Small intestine (tissue), 7 donors: ENCODE measurements around the gene SRI. TPM values are rescaled to one million over a fixed set of nuclear protein-coding genes. Genes with fewer than 3 reads are reported as not detected.
"Not testable (repeated sequence)": the region's sequence is repeated elsewhere in the genome, so short reads cannot be mapped to it uniquely, and the experiment has no call there.

ENCODE experiments used
- DNase-seq, 2 donors: peaks; one replicate each; pipeline versions ENCODE4 v3.0.0 to v3.0.0-alpha.2; 2013
- FAIRE-seq: peaks from 2 replicates; lab custom pipeline; 2012; peaks lifted over from hg19 to GRCh38; lab: Jason Lieb, UNC
- H3K27ac ChIP-seq, 3 donors: one replicate each; pipeline ENCODE4 v1.5.1; 2013; ENCODE audit warnings: low read length in 2 of 3, mild to moderate bottlenecking in 2 of 3, control low read depth in 1 of 3, inconsistent platforms in 1 of 3, low read depth in 1 of 3, moderate library complexity in 1 of 3
- H3K27me3 ChIP-seq, 3 donors: one replicate each; pipeline ENCODE4 v1.6.1; 2013; ENCODE audit warnings: low read length in 3 of 3, inconsistent platforms in 1 of 3; ENCODE audit not compliant: control insufficient read depth in 3 of 3, insufficient read depth in 3 of 3
- H3K36me3 ChIP-seq, 3 donors: one replicate each; pipeline ENCODE4 v1.6.1; 2013; ENCODE audit warnings: low read length in 3 of 3, inconsistent platforms in 1 of 3, low read depth in 1 of 3, mild to moderate bottlenecking in 1 of 3, moderate library complexity in 1 of 3; ENCODE audit not compliant: control insufficient read depth in 3 of 3, insufficient read depth in 2 of 3
- H3K4me1 ChIP-seq, 3 donors: one replicate each; pipeline ENCODE4 v1.6.1; 2013; ENCODE audit warnings: low read length in 2 of 3, inconsistent platforms in 1 of 3, low read depth in 1 of 3, mild to moderate bottlenecking in 1 of 3, moderate library complexity in 1 of 3; ENCODE audit not compliant: control insufficient read depth in 3 of 3, insufficient read depth in 2 of 3
- H3K4me3 ChIP-seq, 3 donors: one replicate each; pipeline ENCODE4 v1.5.1; 2013; ENCODE audit warnings: low read length in 3 of 3, control low read depth in 1 of 3, inconsistent platforms in 1 of 3, low read depth in 1 of 3, mild to moderate bottlenecking in 1 of 3, moderate library complexity in 1 of 3
- H3K9me3 ChIP-seq, 2 donors: one replicate each; pipeline ENCODE4 v1.6.1; 2013; ENCODE audit warnings: low read depth in 1 of 2, low read length in 1 of 2; ENCODE audit not compliant: control insufficient read depth in 2 of 2, insufficient read depth in 1 of 2
- WGBS, 3 donors: extraction: QIAGEN DNeasy Blood & Tissue Kit; methylation state at CpG; one replicate each; pipeline ENCODE4 v1.1.7; 2013; 5-methylcytosine and 5-hydroxymethylcytosine counted together
- polyA plus RNA-seq, 4 donors: library from polyadenylated mRNA; stranded (reverse) in 3 of 4; unstranded in 1 of 4; fragments of 200-250 nt in 3 of 4; fragments of 120-200 nt in 1 of 4; gene quantifications; one replicate each; pipeline versions ENCODE4 v1.2.1 to v1.2.3, GENCODE V29; 2013
- donor health status: healthy with polysubstance abuse.
- donor health status: control.
- donor health status: control.
- donor health status: Bipolar disorder and iron deficiency.
- donor health status: healthy.

Gene SRI
- polyA plus RNA-seq, 4 donors = 202 to 569 (median 476) TPM

- no peak for FAIRE-seq
- Histone ChIP-seq H3K27me3 (no peaks in the 10 kb centered on the region), H3K36me3 (no peaks in the 10 kb centered on the region), H3K4me3 (no peak overlapping the region), H3K4me1 (no peaks in the 10 kb centered on the region), H3K9me3 (no peaks in the 10 kb centered on the region), H3K27ac (no peak overlapping the region)
- DNase-seq = no peak
- 83 to 85% (median 83%) methylated on average over 4 of the region's 4 CpGs for WGBS, 3 donors
These were observed 42.7 kb upstream of the SRI start for GRCh38 chr7:88262562-88262961.

- FAIRE-seq = no peak
These were observed 40.9 kb upstream of the SRI start for GRCh38 chr7:88260719-88261118.

DNA sequence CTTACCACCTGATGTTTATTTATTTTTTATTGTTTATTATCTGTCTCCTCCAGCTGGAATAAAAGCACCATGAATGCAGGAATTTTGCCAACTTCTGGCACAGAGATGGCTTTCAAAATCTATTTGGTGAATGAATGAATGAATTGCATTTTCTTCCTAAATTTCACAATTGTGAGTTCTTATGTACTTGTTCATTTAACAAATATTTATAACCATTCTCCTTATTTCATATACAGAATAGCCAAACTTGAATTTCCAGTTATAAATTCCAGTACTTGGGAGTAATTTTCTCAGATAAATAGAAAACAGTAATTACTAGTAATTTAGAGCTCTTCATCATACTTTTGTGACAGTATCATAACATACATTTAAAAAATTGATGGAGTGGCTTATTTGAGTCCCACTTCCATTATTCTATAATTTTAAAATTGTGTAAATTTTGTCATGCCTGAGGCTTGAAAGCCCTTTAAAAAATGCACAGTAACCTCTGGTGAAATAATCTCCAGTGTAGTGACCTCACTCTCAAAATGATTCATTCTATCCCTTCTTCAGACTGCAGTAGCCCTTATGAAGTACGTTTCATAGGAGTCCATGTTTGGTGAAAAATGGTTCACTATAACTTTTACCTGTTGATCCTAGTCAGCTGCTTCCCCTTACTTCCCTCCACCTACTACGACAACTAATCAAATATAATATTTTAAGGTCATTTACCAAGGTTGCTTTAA lies 40.0 kb upstream of the SRI start:
- no peak overlapping the region for H3K4me3 ChIP-seq
- H3K36me3 ChIP-seq = no peaks in the 10 kb centered on the region
- DNase-seq (no peak), FAIRE-seq (no peak)
- no peak overlapping the region for H3K27ac ChIP-seq
- peaks cover 0 to 10% of the 10 kb centered on the region in 2 donors for H3K9me3 ChIP-seq
- WGBS, 3 donors = 65 to 85% (median 82%) methylated on average over 2 of the region's 2 CpGs
- H3K4me1 ChIP-seq = no peaks in the 10 kb centered on the region
- no peaks in the 10 kb centered on the region for H3K27me3 ChIP-seq

More at GRCh38 chr7:88260719-88261118, 40.9 kb upstream of the SRI start:
- Histone ChIP-seq H3K4me3 (no peak overlapping the region), H3K27me3 (no peaks in the 10 kb centered on the region), H3K4me1 (no peaks in the 10 kb centered on the region), H3K27ac (no peak overlapping the region), H3K36me3 (no peaks in the 10 kb centered on the region), H3K9me3 (peaks cover 0 to 1% of the 10 kb centered on the region in 2 donors)
- 83 to 89% (median 86%) methylated on average over 1 of the region's 1 CpG for WGBS, 3 donors
- no peak for DNase-seq

DNA sequence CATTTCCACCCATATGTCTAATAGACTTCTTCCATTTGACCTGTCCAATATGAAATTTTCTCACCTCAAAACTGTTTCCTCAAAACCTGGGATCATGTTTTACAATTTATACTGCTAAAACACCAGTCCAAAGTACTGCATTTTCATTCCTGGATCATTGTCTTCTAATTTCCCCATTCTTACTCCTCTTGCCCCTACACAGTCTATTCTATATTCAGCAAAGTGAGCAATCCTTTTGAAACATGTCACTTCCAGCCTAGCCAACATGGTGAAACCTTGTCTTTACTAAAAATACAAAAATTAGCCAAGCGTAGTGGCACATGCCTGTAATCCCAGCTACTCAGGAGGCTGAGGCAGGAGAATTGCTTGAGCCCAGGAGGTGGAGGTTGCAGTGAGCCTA lies 38.5 kb upstream of the SRI start:
- WGBS, 3 donors = 90 to 100% (median 94%) methylated on average over 1 of the region's 1 CpG
- not testable (repeated sequence) for DNase-seq, H3K36me3 ChIP-seq, FAIRE-seq, H3K4me1 ChIP-seq, H3K27ac ChIP-seq, H3K27me3 ChIP-seq, H3K4me3 ChIP-seq
- peaks cover 3 to 15% of the 10 kb centered on the region in 2 donors for H3K9me3 ChIP-seq

GRCh38 chr7:88256906-88257305 lies 37.1 kb upstream of the SRI start:
- FAIRE-seq = no peak
- H3K9me3 ChIP-seq = peaks cover 3 to 22% of the 10 kb centered on the region in 2 donors

GRCh38 chr7:88254721-88255424 lies 35.0 kb upstream of the SRI start:
- Histone ChIP-seq H3K4me3 (no peak overlapping the region), H3K27me3 (no peaks in the 10 kb centered on the region), H3K4me1 (no peaks in the 10 kb centered on the region), H3K36me3 (no peaks in the 10 kb centered on the region), H3K9me3 (peaks cover 3 to 25% of the 10 kb centered on the region in 2 donors), H3K27ac (no peak overlapping the region)
- DNase-seq = no peak
- no peak for FAIRE-seq
- 71 to 88% (median 82%) methylated on average over 2 of the region's 2 CpGs for WGBS, 3 donors

More at GRCh38 chr7:88256906-88257305, 37.1 kb upstream of the SRI start:
- H3K27ac ChIP-seq = no peak overlapping the region
- DNase-seq = no peak
- no peak overlapping the region for H3K4me3 ChIP-seq
- no peaks in the 10 kb centered on the region for H3K4me1 ChIP-seq
- H3K36me3 ChIP-seq = no peaks in the 10 kb centered on the region
- H3K27me3 ChIP-seq = no peaks in the 10 kb centered on the region

DNA sequence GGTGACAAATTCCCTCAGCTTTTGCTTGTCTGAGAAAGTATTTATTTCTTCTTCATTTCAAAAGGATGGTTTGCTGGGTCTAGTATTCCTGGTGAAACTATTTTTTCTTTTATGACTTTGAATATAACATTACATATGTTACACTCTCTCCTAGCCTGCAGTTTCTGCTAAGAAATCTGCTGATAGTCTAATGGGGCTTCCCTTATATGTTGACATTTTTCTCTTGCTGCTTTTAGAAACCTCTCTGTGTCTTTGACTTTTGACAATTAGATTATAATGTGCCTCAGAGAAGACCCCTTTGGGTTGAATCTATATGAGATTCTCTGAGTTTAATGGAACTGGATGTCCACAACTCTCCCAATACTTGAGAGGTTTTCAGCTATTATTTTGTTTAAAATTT lies 33.8 kb upstream of the SRI start:
- Histone ChIP-seq H3K27ac (no peak overlapping the region), H3K27me3 (no peaks in the 10 kb centered on the region), H3K9me3 (peaks cover 3 to 25% of the 10 kb centered on the region in 2 donors), H3K36me3 (no peaks in the 10 kb centered on the region), H3K4me3 (no peak overlapping the region), H3K4me1 (no peaks in the 10 kb centered on the region)
- no peak for FAIRE-seq
- DNase-seq = no peak

GRCh38 chr7:88244258-88244657 lies 24.4 kb upstream of the SRI start:
- no peak overlapping the region for H3K4me3 ChIP-seq
- DNase-seq = no peak
- no peak for FAIRE-seq
- H3K9me3 ChIP-seq = no peaks in the 10 kb centered on the region
- H3K27ac ChIP-seq = no peak overlapping the region
- no peaks in the 10 kb centered on the region for H3K4me1 ChIP-seq
- H3K36me3 ChIP-seq = no peaks in the 10 kb centered on the region
- H3K27me3 ChIP-seq = no peaks in the 10 kb centered on the region
- 88 to 95% (median 93%) methylated on average over 1 of the region's 1 CpG for WGBS, 3 donors
